Activated T-cell treated with anti-CD3 and anti-CD28 coated beads, Interleukin-2, amount 50 U/mL, for 24 hours (primary cell): Measurements from ENCODE around the gene CACNA1C.

ENCODE experiments used
- DNase-seq: peaks from one replicate; pipeline ENCODE4 v3.0.0-alpha.2; 2020
- H3K27ac Mint-ChIP-seq: 2 replicates; pipeline ENCODE4 v1.8.0; 2020; ENCODE audit warnings: mild to moderate bottlenecking, mixed read lengths
- H3K27me3 Mint-ChIP-seq: 2 replicates; pipeline ENCODE4 v1.8.0; 2020; ENCODE audit warnings: mixed read lengths
- H3K36me3 Mint-ChIP-seq: 2 replicates; pipeline ENCODE4 v1.8.0; 2020; ENCODE audit warnings: low read depth, mixed read lengths
- H3K4me1 Mint-ChIP-seq: 2 replicates; pipeline ENCODE4 v1.8.0; 2020; ENCODE audit warnings: low read depth, mixed read lengths
- H3K4me3 Mint-ChIP-seq: 2 replicates; pipeline ENCODE4 v1.8.0; 2020; ENCODE audit warnings: mild to moderate bottlenecking, moderate library complexity, mixed read lengths
- H3K9me3 Mint-ChIP-seq: 2 replicates; pipeline ENCODE4 v1.8.0; 2020; ENCODE audit warnings: mixed read lengths

CACNA1C gene

DNA sequence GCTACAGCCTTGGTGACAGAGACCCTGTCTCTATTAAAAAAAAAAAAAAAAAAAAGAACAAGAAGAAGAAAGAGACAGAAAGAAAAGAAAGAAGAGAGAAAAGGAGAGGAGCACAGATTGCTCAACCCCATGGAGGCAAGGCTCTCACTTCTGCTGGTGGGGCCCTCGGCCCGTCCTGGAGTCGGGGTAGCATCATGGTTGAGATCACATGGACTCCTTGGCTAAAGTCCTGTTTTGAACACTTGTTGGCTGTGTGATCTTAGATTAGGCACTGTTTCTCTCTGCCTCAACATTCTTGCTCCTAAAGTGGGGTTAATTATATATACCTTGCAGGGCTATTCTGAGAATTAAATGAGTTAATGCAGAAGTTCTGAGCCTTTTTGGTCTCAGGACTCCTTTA, 207.7 kb downstream of the CACNA1C start:
- peaks cover 4% of the 10 kb centered on the region for H3K27me3 Mint-ChIP-seq
- no peak overlapping the region for H3K4me3 Mint-ChIP-seq
- H3K9me3 Mint-ChIP-seq, result peaks cover 5% of the 10 kb centered on the region
- DNase-seq, result no peak
- H3K27ac Mint-ChIP-seq, result no peak overlapping the region
- no peaks in the 10 kb centered on the region for H3K36me3 Mint-ChIP-seq
- H3K4me1 Mint-ChIP-seq, result peaks cover 6% of the 10 kb centered on the region

GRCh38 chr12:2261708-2262107, 208.9 kb downstream of the CACNA1C start:
- no peak for DNase-seq
- H3K36me3 Mint-ChIP-seq, result no peaks in the 10 kb centered on the region
- no peak overlapping the region for H3K27ac Mint-ChIP-seq
- peaks cover 4% of the 10 kb centered on the region for H3K27me3 Mint-ChIP-seq
- H3K4me1 Mint-ChIP-seq, result peaks cover 6% of the 10 kb centered on the region
- H3K9me3 Mint-ChIP-seq, result no peaks in the 10 kb centered on the region
- H3K4me3 Mint-ChIP-seq, result no peak overlapping the region

- no peak overlapping the region for H3K4me3 Mint-ChIP-seq
- peaks cover 6% of the 10 kb centered on the region for H3K4me1 Mint-ChIP-seq
- peaks cover 4% of the 10 kb centered on the region for H3K27me3 Mint-ChIP-seq
- H3K9me3 Mint-ChIP-seq, result no peaks in the 10 kb centered on the region
- DNase-seq, result no peak
- H3K27ac Mint-ChIP-seq, result no peak overlapping the region
- no peaks in the 10 kb centered on the region for H3K36me3 Mint-ChIP-seq
These were observed 209.7 kb downstream of the CACNA1C start for GRCh38 chr12:2262449-2262848.

DNA sequence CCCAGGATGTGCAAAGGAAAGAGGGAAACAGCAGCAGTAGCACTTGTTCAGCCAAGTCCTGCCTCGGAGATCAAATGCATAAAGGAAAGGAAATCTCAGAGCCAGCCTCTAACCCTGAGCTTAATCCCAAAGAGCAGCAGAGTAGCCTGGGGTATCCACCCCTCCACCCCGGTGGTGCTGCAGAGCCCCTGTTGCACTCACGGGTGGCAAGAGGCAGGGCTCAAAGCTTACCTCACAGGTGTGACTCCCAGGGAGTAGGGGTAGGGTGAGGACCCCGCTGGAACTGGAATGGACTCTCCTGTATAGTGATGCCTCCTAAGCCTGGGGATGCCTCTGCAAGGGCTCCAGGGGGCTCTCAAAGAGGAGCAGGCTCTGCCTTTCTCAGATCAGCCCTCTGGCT, 211.1 kb downstream of the CACNA1C start:
- H3K4me3 Mint-ChIP-seq, result no peak overlapping the region
- no peak for DNase-seq
- no peak overlapping the region for H3K27ac Mint-ChIP-seq
- H3K27me3 Mint-ChIP-seq, result peaks cover 4% of the 10 kb centered on the region
- no peaks in the 10 kb centered on the region for H3K36me3 Mint-ChIP-seq
- H3K4me1 Mint-ChIP-seq, result peaks cover 6% of the 10 kb centered on the region
- no peaks in the 10 kb centered on the region for H3K9me3 Mint-ChIP-seq

GRCh38 chr12:2264651-2265232, 212.0 kb downstream of the CACNA1C start:
- H3K4me3 Mint-ChIP-seq, result no peak overlapping the region
- H3K4me1 Mint-ChIP-seq, result no peaks in the 10 kb centered on the region
- no peak for DNase-seq
- H3K36me3 Mint-ChIP-seq, result no peaks in the 10 kb centered on the region
- no peak overlapping the region for H3K27ac Mint-ChIP-seq
- H3K27me3 Mint-ChIP-seq, result no peaks in the 10 kb centered on the region
- H3K9me3 Mint-ChIP-seq, result no peaks in the 10 kb centered on the region

- no peak overlapping the region for H3K4me3 Mint-ChIP-seq
- DNase-seq, result no peak
- no peaks in the 10 kb centered on the region for H3K4me1 Mint-ChIP-seq
- H3K36me3 Mint-ChIP-seq, result no peaks in the 10 kb centered on the region
- H3K9me3 Mint-ChIP-seq, result no peaks in the 10 kb centered on the region
- H3K27me3 Mint-ChIP-seq, result no peaks in the 10 kb centered on the region
- H3K27ac Mint-ChIP-seq, result no peak overlapping the region
These were observed 212.8 kb downstream of the CACNA1C start for GRCh38 chr12:2265461-2266167.

- H3K27me3 Mint-ChIP-seq, result no peaks in the 10 kb centered on the region
- H3K9me3 Mint-ChIP-seq, result no peaks in the 10 kb centered on the region
- no peak for DNase-seq
- H3K4me1 Mint-ChIP-seq, result no peaks in the 10 kb centered on the region
- H3K27ac Mint-ChIP-seq, result no peak overlapping the region
- H3K4me3 Mint-ChIP-seq, result no peak overlapping the region
- no peaks in the 10 kb centered on the region for H3K36me3 Mint-ChIP-seq
These were observed 214.2 kb downstream of the CACNA1C start for GRCh38 chr12:2266666-2267620.

DNA sequence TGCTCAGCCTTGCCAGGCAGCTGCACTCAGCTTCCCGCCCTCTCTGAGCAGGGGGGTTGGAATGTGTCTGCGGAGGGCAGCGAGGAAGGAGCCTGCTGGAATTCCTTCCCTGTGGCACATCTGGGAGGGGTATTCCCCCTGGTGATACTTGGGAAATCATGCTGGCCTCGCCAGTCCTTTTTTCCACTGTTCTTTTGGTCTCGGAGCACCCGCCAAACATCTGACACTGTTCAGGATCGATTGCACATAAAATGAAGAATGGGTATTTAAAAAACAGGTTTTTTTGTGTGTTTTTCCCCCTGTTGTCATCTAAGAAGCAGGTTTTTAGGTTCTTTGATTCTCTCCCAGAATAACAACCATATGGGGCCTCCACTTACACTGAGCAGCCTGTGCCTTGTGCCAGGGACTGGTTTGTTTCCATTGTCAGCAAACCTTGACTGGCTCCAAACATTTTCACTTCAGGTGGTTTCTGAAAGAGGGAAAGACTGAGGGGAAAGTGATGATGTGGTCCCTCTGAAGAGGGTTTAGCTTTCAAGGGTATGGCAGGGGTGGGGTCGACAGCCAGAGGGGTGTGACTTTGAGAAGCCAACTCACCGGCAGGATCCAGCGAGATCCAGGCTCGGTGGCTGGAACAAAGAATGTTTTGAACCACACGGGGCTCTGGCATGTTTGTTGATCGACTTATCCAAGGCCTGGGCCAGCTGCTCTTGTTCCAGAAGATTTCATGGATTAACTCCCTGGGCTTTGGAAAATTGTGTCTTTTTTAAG, 215.1 kb downstream of the CACNA1C start:
- Mint-ChIP-seq H3K4me3 (no peak overlapping the region), H3K27me3 (no peaks in the 10 kb centered on the region), H3K36me3 (no peaks in the 10 kb centered on the region), H3K9me3 (no peaks in the 10 kb centered on the region), H3K4me1 (no peaks in the 10 kb centered on the region), H3K27ac (no peak overlapping the region)
- no peak for DNase-seq

DNA sequence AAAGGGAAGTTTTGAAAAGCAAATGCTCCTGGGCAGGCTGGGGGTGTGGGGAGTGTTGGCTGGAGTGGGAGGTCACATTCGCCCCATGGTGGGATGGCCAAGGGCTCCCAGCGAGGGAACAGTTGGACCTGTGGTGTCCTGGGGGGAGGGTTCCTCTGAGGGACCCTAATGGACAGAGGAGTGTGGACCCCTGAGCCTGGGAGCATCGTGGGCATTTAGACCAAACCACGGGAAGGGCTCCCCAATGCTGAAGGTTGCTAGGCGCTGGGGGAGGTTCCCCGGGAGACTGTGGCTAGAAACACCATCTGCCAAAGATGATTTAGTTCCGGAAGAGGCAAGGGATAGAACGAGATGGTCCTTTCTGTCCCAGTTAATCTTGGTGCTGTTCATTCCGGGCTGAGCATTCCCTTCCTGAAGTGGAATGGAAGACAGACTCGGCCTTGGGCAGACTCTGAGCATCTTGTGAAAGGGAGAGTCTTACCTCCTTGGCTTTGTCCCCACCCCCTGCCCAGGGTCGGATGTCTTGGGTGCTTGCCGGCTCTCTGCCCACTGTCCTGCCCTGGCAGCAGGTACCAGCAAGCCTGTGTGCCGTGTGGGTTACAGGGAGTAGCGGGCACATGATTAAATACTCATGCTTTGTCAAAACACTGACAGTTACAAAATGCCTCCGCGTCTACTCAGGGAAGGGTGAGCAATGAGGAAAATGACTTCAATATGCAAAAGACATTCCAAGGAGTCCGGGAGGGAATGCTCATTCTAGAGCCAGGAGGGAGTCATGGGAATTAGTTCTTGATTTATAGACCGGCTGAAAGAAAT, 215.9 kb downstream of the CACNA1C start:
- H3K27me3 Mint-ChIP-seq, result no peaks in the 10 kb centered on the region
- no peaks in the 10 kb centered on the region for H3K4me1 Mint-ChIP-seq
- no peak for DNase-seq
- no peak overlapping the region for H3K4me3 Mint-ChIP-seq
- H3K9me3 Mint-ChIP-seq, result no peaks in the 10 kb centered on the region
- no peaks in the 10 kb centered on the region for H3K36me3 Mint-ChIP-seq
- no peak overlapping the region for H3K27ac Mint-ChIP-seq

DNA sequence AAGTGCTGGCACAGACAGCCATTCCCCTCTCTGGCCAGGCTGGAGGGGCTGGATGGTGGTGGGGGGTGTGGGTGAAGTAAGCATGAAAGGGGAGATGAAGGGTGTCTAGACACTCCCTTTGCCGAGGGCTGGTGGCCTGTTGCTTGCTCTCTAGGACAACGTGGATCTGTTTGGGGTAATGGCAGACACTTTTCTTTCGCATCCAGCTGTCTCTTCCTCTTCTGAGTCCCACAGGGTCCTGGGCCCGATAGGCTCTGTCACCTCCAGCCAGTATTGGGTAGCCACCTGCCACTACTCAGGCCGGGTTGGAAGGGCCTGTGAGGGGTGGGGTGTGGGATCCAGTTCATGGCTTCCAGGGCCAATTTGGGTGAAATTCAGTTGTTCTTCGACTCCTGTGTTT, 218.1 kb downstream of the CACNA1C start:
- no peaks in the 10 kb centered on the region for H3K27me3 Mint-ChIP-seq
- H3K36me3 Mint-ChIP-seq, result no peaks in the 10 kb centered on the region
- H3K4me1 Mint-ChIP-seq, result no peaks in the 10 kb centered on the region
- DNase-seq, result no peak
- H3K4me3 Mint-ChIP-seq, result no peak overlapping the region
- no peak overlapping the region for H3K27ac Mint-ChIP-seq
- no peaks in the 10 kb centered on the region for H3K9me3 Mint-ChIP-seq

DNA sequence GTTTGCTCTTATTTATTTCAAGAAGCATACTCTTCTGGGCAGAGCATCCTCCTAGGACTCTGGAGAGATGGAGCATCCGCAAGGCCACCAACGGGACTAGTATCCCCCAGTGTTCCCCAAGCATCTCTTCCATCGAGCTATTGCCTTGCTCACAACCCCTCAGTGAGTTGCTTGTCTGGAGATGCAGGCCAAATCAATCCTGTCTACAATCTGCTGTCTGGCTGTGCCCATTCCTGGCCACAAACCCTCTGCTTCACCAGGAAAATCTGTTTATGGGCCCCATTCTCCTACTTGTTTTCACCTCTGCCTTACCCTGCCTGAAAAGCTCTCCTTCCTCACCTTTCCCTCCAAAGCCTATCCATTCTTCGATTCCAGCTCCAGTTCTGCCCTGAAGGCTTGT, 219.2 kb downstream of the CACNA1C start:
- no peak overlapping the region for H3K4me3 Mint-ChIP-seq
- H3K27me3 Mint-ChIP-seq, result no peaks in the 10 kb centered on the region
- H3K27ac Mint-ChIP-seq, result no peak overlapping the region
- no peaks in the 10 kb centered on the region for H3K9me3 Mint-ChIP-seq
- DNase-seq, result no peak
- H3K4me1 Mint-ChIP-seq, result no peaks in the 10 kb centered on the region
- no peaks in the 10 kb centered on the region for H3K36me3 Mint-ChIP-seq

GRCh38 chr12:2273288-2273687, 220.5 kb downstream of the CACNA1C start:
- H3K9me3 Mint-ChIP-seq, result no peaks in the 10 kb centered on the region
- H3K4me1 Mint-ChIP-seq, result no peaks in the 10 kb centered on the region
- H3K36me3 Mint-ChIP-seq, result no peaks in the 10 kb centered on the region
- H3K27me3 Mint-ChIP-seq, result no peaks in the 10 kb centered on the region
- H3K4me3 Mint-ChIP-seq, result no peak overlapping the region
- DNase-seq, result no peak
- H3K27ac Mint-ChIP-seq, result no peak overlapping the region

DNA sequence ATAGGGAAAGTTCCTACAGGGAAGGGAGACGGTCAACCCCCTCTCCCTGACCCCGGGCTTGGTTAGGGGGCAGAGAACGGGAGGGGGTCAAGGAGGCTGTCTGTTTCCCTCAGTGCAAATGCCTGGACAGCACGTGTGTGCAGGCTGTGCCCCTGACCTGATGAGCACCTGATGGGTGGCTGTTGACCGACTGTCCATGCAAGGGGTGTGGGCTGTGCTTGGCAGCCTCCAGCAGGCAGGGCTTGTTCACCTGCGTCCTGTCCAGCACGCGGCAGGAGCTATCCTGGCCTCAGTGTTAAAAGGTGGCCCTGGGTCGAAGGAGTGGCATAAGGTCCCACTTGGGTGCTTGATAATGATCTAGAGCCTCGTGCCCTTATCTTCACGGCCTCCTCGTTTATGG, 221.0 kb downstream of the CACNA1C start:
- no peak for DNase-seq
- H3K4me1 Mint-ChIP-seq, result no peaks in the 10 kb centered on the region

GRCh38 chr12:2274733-2275132, 221.9 kb downstream of the CACNA1C start:
- H3K27me3 Mint-ChIP-seq, result no peaks in the 10 kb centered on the region
- H3K9me3 Mint-ChIP-seq, result peaks cover under 1% of the 10 kb centered on the region
- no peaks in the 10 kb centered on the region for H3K36me3 Mint-ChIP-seq
- H3K27ac Mint-ChIP-seq, result no peak overlapping the region
- no peaks in the 10 kb centered on the region for H3K4me1 Mint-ChIP-seq
- no peak overlapping the region for H3K4me3 Mint-ChIP-seq
- no peak for DNase-seq

More for the DNA sequence above, 221.0 kb downstream of the CACNA1C start:
- no peak overlapping the region for H3K27ac Mint-ChIP-seq
- H3K4me3 Mint-ChIP-seq, result no peak overlapping the region
- no peaks in the 10 kb centered on the region for H3K27me3 Mint-ChIP-seq
- H3K9me3 Mint-ChIP-seq, result no peaks in the 10 kb centered on the region
- no peaks in the 10 kb centered on the region for H3K36me3 Mint-ChIP-seq
